ENCODE results near the gene ENPP7. TPM values are rescaled to one million over a fixed set of nuclear protein-coding genes. Genes with fewer than 3 reads are reported as not detected.
A peak's percentile ranks its signal among the peaks of the same experiment; 100 is the strongest.

ENPP7 gene
- total and polyA plus RNA-seq, 2 donors from 2014 or later: 0.94 to 3.7 TPM

DNA sequence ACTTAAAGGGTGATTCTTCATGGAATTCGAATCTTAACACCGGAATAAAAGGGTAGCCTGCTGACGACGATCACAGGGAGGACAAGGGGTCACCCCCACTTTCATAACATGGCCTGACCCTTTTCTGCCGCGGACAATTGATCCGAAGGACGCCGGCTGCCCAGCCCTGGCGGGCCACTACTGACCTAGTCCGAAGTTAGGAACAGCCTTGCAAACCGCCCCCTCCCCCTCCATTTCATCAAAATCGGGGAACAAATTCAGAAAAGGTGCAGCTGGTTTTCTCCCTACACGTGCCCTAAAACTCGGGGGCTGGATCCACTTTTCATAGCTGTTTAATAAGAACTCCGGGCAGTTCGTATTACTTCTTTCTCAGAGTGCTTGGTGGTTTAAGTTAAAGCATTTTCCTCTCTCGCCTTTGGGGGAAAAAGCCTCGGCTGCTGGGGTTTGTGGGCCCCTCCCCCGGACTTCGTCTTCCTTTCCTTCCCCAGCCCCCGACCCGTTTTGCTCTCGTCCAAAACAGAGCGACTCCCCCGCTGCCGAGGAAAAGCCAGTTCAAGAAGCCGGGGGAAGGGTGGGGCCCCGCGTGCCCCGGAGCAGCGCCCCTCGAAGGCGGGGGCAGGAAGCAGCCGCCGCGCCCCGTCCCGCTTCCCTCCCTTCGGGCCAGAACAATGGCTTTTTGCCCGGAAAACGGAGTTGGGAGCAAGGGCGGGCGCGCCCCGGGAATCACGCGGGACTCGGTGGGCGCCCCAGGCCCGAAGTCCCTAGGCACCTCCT, 46.6 kb downstream of the ENPP7 start:
- peak; percentile 68 to 90 (median 79) for DNase-seq
- no peak overlapping the region for H3K9ac ChIP-seq (ENCODE audit: low read length in 3 of 3)
- FAIRE-seq: no peak
- H3K9me3 ChIP-seq (ENCODE audit: control insufficient read depth in 2 of 3, insufficient read depth in 1 of 3, low read length in 3 of 3): no peaks in the 10 kb centered on the region
- H3K4me3 ChIP-seq (ENCODE audit: low read length in 3 of 3): peak overlapping the region in 2 of 3 donors; percentile 29 to 30
- H3K36me3 ChIP-seq (ENCODE audit: control insufficient read depth in 2 of 3, insufficient read depth in 3 of 3, low read length in 3 of 3): no peaks in the 10 kb centered on the region
- no peaks in the 10 kb centered on the region for H3K27me3 ChIP-seq (ENCODE audit: control insufficient read depth, insufficient read depth, low read length)
- no peak overlapping the region for H3K27ac ChIP-seq (ENCODE audit: low read depth in 2 of 2, low read length in 2 of 2)
- TF ChIP-seq, protein P1, sequence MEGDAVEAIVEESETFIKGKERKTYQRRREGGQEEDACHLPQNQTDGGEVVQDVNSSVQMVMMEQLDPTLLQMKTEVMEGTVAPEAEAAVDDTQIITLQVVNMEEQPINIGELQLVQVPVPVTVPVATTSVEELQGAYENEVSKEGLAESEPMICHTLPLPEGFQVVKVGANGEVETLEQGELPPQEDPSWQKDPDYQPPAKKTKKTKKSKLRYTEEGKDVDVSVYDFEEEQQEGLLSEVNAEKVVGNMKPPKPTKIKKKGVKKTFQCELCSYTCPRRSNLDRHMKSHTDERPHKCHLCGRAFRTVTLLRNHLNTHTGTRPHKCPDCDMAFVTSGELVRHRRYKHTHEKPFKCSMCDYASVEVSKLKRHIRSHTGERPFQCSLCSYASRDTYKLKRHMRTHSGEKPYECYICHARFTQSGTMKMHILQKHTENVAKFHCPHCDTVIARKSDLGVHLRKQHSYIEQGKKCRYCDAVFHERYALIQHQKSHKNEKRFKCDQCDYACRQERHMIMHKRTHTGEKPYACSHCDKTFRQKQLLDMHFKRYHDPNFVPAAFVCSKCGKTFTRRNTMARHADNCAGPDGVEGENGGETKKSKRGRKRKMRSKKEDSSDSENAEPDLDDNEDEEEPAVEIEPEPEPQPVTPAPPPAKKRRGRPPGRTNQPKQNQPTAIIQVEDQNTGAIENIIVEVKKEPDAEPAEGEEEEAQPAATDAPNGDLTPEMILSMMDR (IDR thresholded peaks at IDR 0.05; ENCODE audit: borderline replicate concordance, extremely low read depth, insufficient read depth): peak; percentile 8
- intact Hi-C loops (cut with DNase I): no loop called here
- H3K4me1 ChIP-seq (ENCODE audit: control insufficient read depth in 2 of 3, insufficient read depth in 2 of 3, low read depth in 1 of 3, low read length in 3 of 3): peaks cover 0 to 6% (median 2%) of the 10 kb centered on the region in 3 donors

DNA sequence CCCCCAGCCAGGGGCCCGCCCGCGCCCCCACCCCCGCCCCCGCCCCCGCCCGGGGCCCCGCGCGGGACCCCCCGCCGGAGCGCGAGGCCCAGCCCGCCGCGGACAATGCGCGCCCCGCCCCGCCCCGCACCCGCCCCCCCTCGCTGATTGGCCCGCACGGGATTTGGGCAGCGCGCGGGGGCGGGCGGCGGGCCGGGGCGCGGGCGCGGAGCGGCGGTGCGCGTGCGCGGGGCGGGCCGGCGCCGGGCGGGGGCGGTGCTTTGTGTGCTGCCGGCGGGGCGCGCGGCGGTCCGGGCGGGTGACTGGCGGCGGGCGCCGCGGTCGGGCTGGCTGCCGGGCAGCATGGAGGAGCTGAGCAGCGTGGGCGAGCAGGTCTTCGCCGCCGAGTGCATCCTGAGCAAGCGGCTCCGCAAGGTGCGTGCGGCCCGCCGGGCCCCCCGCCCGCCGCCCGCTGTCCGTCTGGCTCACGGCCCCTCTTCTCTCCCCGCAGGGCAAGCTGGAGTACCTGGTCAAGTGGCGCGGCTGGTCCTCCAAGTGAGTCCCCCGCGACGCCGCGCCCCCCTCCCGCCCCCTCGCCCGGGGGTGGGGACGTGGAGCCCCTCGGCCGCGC, 47.3 kb downstream of the ENPP7 start, which contains the start of gene CBX2:
Gene CBX2, plus strand, starts transcription at position 255 of the 610 bp plus-strand sequence. Its CDS starts 88 bp downstream, at position 343.
- Histone ChIP-seq H3K27ac (ENCODE audit: low read depth in 2 of 2, low read length in 2 of 2) (no peak within 1 kb of the TSS), H3K9ac (ENCODE audit: low read length in 3 of 3) (peak within 1 kb of the TSS in 1 of 3 donors; percentile 14), H3K4me1 (ENCODE audit: control insufficient read depth in 2 of 3, insufficient read depth in 2 of 3, low read depth in 1 of 3, low read length in 3 of 3) (peaks cover 0 to 6% (median 2%) of the 10 kb centered on the region in 3 donors), H3K9me3 (ENCODE audit: control insufficient read depth in 2 of 3, insufficient read depth in 1 of 3, low read length in 3 of 3) (no peaks in the 10 kb centered on the region), H3K27me3 (ENCODE audit: control insufficient read depth, insufficient read depth, low read length) (no peaks in the 10 kb centered on the region), H3K4me3 (ENCODE audit: low read length in 3 of 3) (peak within 1 kb of the TSS in 2 of 3 donors; percentile 29 to 51), H3K36me3 (ENCODE audit: control insufficient read depth in 2 of 3, insufficient read depth in 3 of 3, low read length in 3 of 3) (no peaks in the 10 kb centered on the region)
- no peak for FAIRE-seq
- peak; percentile 84 to 92 (median 88) for DNase-seq
- TF ChIP-seq, protein P1 (IDR thresholded peaks at IDR 0.05; ENCODE audit: borderline replicate concordance, extremely low read depth, insufficient read depth): no peak
- intact Hi-C loops (cut with DNase I): no loop called here

DNA sequence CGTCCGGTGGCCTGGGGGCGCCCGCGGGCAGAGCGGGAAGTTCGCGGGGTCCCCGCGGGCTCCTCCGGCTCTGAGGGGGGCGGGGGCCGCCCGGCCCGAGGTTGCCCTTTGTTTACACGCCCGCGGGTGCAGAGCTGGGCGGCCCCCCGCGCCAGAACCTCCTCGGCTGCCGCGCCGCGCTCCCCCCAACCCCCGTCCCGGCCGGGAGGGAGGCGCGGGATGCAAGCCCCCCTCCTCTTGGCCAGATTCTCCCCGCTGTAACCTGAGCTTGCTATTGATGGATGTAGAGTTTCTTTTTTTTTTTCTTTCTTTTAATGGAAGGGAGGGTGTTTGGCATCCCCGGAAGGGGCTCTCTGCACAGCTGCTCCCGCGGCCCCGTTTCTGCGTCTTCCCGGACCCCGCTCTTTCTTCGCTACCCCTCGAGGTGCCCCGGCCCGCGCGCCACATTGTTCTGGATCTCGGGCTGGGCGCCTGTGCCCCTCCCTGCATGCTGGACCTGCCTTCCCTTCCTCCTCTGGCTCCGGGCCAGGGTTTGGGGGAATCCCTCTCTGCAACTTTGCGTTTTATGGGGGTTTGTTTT, 47.9 kb downstream of the ENPP7 start:
- intact Hi-C loops (cut with DNase I): no loop called here
- no peaks in the 10 kb centered on the region for H3K9me3 ChIP-seq (ENCODE audit: control insufficient read depth in 2 of 3, insufficient read depth in 1 of 3, low read length in 3 of 3)
- peak overlapping the region in 1 of 3 donors; percentile 51 for H3K4me3 ChIP-seq (ENCODE audit: low read length in 3 of 3)
- FAIRE-seq (no peak), DNase-seq (peak; percentile 71 to 89 (median 83))
- H3K4me1 ChIP-seq (ENCODE audit: control insufficient read depth in 2 of 3, insufficient read depth in 2 of 3, low read depth in 1 of 3, low read length in 3 of 3): peaks cover 0 to 6% (median 2%) of the 10 kb centered on the region in 3 donors
- H3K27me3 ChIP-seq (ENCODE audit: control insufficient read depth, insufficient read depth, low read length): no peaks in the 10 kb centered on the region
- no peaks in the 10 kb centered on the region for H3K36me3 ChIP-seq (ENCODE audit: control insufficient read depth in 2 of 3, insufficient read depth in 3 of 3, low read length in 3 of 3)
- TF ChIP-seq, protein P1 (IDR thresholded peaks at IDR 0.05; ENCODE audit: borderline replicate concordance, extremely low read depth, insufficient read depth): no peak
- H3K9ac ChIP-seq (ENCODE audit: low read length in 3 of 3): peak overlapping the region in 1 of 3 donors; percentile 14
- H3K27ac ChIP-seq (ENCODE audit: low read depth in 2 of 2, low read length in 2 of 2): no peak overlapping the region
